HG02763 (cell line): ENCODE measurements around the gene SNRNP40.

Experiments
- ATAC-seq: cut with Tn5 transposase; IDR thresholded peaks from one replicate; pipeline ENCODE4 v1.9.1; 2021; ENCODE audit warnings: mild to moderate bottlenecking, moderate library complexity; ENCODE audit not compliant: unreplicated experiment

Gene SNRNP40

DNA sequence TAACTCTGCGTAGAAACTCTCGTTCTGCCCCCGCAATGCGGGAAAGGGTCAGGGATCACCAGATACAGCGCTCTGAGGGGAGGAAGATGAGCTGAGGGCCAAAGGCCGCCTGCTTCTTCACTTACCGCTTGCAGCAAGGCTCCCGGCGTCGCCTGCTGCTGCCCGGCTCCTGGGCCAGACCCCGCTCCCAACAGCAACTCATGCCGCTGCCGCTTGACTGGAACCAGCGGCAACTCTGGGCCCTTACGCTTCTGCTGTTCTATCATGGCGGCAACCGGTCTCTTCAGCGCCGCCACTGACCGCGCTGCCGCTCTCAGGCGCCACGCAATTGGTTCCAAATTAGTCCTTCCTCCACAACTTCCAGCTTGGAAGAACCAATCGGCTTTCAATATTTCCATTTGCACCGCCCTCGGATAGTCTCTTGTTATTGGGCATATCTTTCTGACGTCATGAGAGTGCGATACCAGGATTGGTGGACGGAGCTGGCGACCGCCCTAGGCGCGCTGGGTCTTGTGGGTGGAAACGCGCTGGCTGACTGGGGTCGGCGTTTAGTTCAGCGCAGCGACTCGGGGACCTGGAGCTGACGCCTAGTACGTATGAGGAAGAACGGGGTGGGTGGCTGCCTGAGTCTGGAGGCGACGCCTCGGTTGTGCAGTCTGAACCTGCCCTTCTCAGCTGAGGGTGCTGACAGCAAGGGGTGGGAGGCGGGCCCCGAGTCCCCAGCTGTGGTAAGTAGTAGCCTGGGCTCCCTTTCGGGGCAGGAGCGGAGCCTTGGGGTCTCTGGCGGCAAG lies at the start of gene SNRNP40, which contains the start of gene ZCCHC17:
Gene SNRNP40 (minus strand): TSS at position 303 of the 791 bp plus-strand sequence. CDS start 37 bp downstream, at position 266.
Gene ZCCHC17 (plus strand): TSS at position 547 of the 791 bp plus-strand sequence. CDS start 13,067 bp downstream, outside the sequence.
- peak; percentile 94 for ATAC-seq

DNA sequence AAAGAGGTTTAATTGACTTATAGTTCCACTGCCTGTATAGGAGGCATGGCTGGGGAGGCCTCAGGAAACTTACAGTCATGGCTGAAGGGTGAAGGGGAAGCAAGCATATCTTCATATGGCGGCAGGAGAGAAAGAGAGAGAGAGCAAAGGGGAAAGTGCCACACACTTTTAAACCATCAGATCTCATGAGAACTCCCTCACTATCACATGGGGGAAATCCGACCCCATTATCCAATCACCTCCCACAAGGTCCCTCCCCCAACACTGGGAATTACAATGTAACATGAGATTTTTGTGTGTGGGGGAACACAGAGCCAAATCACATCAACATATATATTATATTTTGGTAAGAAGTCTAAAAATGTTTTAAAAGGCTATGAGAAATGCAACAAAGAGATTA lies 49.0 kb upstream of the SNRNP40 start:
- no peak for ATAC-seq

DNA sequence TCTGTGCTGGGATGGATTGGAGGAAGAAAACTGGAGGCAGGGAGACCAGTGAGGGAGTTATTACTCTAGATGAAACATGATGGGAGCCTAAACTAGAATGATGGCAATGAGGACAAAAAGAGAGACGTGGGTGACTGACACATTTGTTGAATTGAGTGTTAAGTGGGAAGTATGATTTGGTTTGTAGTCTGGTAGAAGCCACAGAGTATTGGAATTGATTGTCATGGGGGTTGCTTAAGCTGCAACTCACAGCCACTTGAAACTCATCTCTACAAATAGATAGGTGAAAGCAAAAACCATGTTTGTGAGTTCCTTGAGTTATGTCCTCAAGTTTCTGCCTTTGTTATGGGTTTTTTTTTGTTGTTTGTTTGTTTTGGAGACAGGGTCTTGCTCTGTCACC lies 47.9 kb upstream of the SNRNP40 start:
- ATAC-seq, result no peak

DNA sequence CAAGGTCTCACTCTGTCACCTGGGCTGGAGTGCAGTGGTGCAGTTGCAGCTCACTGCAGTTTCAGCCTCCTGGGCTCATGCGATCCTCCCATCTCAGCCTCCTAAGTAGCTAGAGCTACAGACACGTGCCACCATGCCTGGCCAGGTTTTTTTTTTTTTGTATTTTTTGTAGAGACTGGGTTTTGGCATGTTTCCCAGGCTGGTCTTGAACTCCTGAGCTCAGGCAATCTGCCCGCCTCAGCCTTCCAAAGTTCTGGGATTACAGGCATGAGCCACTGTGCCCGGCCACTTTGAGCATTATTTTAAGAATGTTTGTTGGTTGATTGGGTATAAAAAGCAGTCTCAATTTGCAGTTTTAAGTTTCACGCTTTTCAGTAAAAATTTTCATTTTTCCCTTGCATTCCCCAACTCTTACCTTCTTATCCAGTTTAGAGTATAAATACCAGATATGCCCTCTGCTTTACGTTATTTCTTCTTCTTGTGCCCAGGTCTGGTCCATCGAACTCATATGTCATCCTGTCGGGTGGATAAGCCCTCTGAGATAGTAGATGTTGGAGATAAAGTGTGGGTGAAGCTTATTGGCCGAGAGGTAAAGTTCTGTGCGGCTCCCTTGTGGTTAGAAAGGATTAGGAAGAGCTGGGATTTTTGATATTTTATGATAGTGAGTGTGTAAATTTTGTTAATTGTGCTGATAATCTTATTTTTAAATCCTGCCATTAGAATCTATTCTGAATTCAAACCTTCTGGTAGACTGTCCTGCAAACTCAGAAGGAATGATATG lies 40.3 kb upstream of the SNRNP40 start:
- no peak for ATAC-seq

DNA sequence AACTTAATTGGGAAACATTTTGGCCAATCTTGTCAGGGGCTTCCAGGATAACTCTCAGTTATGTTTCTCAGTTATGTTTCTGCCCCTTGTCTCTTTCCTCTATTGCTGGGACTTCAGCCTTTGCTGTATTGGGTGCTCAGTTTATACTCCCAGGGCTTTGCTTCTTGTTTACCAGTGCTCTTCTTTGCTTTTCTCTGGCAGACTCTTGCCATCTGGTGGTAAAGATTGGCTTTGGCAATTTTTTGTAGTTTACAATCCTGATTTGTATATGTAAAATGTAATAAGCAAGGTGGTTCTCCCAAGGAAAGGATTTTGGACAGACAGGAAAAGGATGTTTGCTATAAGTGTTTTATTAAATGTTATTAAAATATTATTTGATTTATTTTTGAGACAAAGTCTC lies 38.4 kb upstream of the SNRNP40 start:
- ATAC-seq, result no peak

DNA sequence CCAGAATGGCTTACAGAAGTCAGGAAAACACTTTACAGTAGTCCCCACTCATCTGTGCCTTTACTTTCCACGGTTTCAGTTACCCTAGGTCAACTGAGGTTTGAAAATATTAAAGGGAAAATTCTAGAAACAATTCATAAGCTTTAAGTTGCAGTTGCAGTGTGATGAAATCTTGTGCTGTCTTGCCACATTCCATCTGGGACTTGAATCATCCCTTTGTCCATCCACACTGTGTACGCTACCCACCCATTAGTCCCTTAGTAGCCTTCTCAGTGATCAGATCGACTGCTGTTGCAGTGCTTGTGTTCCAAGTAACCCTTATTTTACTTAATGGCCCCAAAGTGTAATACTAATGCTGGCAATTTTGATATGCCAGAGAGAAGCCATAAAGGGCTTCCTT lies 30.8 kb upstream of the SNRNP40 start:
- ATAC-seq, result no peak

DNA sequence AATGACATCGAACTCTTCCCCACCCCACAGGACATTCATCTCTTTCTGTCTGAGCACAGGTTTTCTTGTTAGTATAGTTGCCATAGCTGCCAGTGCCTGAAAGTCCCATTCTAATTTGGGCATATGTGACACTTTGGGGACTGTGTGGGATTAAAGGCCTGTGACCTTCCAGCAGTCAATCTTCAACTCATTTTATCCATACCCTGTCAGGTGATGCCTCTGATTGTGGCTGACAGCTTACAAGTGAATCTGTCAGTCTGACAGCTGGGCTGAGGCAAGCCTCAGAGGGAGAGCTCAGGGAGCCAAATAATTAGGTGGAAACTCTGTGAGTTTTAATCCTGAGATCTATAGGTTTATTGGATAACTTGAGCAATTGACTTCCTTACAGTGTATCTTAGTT lies 29.9 kb upstream of the SNRNP40 start:
- ATAC-seq, result no peak

DNA sequence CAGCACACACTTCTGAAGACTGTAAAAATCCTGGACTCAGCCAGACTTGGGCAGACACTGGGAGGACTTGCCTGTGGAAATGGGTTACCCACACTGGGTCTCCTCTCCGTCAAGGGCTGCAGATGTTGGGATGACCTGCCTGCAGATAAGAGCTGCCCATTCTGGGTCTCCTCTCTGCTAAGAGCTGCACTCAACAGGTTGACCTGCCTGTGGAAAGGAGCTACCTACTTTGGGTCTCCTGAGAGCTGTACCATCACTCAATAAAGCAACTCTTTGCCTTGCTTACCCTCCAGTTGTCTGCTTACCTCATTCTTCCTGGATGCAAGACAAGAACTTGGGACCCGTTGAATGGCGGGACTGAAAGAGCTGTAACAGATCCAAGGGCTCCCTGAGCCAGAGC lies 28.4 kb upstream of the SNRNP40 start:
- no peak for ATAC-seq

DNA sequence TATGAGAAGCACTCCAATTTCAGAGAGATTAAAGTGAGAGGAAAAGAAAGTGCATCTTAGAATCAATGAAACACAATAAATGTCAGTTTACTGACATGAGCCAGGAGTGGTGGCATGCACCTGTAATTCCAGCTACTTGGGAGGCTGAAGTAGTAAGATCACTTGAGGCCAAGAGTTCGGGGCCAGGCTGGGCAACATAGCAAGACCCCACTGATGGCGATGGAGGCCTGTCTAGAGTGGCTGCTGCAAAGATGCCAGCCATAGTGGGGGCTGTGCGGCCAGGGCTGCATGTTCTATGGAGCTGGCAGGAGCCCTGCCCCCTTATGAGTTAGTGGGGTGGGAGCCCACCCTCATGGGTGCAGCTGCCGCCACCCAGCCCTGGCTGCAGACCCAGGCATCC lies 27.5 kb upstream of the SNRNP40 start:
- no peak for ATAC-seq

DNA sequence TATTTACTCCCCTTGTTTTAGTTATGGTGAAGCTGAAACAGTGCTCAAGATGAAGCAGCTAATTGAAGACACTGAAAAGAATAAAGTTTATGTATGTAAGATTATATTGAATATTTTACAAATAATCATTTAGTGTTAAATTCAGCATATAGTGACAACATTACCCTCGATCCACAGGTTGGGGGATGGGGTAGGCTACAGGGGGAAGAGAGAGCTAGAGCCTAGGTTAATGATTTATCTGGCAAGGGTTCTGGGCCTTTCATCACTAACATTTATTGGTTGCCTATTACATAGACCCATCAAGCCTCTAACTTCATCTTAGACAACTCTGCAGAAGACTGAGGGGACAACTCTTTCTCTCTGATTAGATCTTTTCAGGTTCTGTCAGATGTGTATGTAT lies 21.6 kb upstream of the SNRNP40 start:
- ATAC-seq, result no peak

DNA sequence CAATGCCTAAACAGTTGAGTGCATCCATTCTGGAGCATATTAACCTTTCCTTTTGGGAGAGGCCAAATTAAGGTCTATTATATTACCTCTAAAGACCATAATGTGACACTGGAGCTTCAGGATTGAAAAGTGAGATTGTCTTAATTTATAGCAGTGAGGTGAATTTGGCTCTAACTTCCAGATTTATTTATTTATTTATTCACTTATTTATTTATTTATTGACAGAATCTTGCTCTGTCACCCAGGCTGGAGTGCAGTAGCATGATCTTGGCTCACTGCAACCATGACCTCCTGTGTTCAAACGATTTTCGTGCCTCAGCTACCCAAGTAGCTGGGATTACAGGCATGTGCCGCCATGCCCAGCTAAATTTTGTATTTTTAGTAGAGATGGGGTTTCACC lies 19.3 kb upstream of the SNRNP40 start:
- ATAC-seq, result no peak

DNA sequence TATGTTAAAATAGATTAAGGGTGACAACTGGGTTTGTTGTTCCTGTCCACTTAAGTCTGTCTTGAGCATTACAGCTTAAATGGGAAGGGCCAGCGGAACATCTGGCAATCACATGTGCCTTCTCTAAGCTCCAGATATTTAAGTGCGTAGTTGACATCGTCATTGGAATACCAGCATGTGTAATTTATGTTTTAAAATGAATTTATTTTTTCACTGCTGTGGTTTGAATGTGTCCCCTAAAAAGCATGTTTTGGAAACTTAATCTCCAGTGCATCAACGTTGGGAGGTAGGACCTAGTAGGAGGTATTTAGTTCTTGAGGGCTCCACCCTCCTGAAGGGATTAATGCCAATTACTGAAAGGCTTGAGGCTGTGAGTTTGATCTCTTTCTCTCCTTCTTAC lies 13.6 kb upstream of the SNRNP40 start:
- no peak for ATAC-seq

DNA sequence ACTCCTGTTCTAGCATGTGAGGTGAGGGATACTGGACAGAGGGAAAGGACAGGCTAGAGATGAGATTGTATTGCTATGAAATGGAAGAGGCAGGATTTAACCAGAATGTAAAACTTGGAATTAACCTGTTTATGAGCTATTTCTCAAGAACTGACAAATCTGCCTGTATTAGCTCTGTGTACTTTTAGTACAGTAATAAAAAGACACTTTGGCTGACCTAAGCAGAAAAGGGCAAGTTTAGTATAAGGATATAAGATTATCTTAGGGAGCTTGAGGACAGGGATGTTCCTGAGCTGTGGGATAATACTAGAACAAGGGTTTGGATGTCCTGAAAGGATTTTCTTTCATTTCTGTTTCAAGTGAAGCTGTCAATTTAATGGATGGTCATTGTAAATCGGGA lies 11.4 kb upstream of the SNRNP40 start:
- no peak for ATAC-seq

DNA sequence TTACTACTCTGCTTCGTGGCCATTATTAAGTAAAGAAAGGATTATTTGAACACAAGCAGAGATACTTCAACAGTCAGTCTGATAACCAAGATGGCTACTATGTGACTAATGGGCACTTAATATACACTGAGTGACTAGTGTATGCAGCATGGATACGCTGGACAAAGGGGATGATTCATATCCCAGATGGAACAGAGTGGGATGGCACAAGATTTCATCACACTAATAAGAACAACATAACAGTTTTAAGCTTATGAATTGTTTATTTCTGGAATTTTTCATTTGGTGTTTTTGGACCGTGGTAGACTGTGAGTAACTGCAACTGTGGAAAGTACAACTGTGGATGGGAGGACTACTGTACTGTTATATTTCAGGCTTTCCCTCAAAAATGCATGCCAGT lies 9.7 kb upstream of the SNRNP40 start:
- no peak for ATAC-seq

DNA sequence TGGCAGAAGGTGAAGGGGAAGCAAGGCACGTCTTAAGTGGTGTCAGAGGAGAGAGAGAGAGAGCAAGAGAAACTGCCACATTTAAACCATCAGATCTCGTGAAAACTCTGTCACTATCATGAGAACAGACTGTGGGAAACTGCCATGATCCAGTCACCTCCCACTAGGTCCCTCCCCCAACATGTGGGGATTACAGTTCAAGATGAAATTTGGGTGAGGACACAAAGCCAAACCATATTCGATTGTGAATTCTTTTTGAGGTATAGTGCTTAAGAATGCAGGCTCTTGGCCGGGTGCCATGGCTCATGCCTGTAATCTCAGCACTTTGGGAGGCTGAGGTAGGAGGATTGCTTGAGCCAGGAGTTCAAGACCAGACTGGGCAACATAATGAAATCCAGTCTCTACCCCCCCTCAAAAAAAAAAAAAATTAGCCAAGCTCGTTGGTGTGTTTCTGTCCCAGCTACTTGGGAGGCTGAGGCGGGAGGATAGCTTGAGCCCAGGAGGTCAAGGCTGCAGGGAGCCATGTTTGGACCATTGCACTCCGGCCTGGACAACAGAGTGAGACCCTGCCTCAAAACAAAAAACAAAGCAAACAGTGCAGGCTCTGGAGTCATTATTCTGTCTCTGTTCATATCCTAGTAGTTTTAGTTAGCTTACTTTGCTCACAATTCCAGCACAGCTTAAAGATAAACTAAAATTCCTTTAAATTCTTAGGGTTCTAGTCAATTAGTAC lies 6.3 kb upstream of the SNRNP40 start:
- ATAC-seq, result no peak

DNA sequence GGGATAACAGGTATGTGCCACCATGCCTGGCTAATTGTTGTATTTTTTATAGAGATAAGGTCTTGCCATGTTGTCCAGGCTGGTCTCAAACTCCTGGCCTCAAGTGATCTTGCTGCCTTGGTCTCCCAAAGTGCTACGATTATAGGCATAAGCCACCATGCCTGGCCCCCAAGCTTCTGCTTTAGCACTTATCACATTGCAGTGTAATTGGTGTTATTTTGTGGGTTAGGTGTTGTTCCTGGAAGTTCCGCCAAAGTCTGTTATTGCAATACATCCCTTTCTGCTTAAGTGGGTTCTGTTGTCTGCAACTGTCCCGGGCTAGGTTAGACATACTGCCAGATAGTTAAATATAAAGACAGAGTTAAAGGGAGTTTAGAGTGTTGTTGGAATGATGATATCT lies 3.6 kb upstream of the SNRNP40 start:
- no peak for ATAC-seq

DNA sequence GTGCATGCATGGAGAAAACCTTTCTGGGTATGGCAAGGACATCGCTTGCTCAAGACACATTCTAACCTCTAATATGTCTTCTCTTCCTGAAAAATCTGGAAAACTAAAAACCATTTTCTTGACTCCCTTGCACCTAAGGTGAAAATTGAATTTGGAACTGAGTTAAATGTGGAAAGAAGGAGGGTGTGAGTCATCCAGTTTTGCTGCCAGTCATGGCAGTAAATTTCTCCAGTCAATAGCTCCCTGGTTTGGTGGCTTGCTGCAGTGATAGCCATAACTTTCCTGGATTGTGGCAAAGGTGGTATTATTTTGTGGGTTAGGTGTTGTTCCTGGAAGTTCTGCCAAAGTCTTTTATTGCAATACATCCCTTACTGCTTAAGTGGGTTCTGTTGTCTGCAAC lies 2.8 kb upstream of the SNRNP40 start:
- no peak for ATAC-seq

DNA sequence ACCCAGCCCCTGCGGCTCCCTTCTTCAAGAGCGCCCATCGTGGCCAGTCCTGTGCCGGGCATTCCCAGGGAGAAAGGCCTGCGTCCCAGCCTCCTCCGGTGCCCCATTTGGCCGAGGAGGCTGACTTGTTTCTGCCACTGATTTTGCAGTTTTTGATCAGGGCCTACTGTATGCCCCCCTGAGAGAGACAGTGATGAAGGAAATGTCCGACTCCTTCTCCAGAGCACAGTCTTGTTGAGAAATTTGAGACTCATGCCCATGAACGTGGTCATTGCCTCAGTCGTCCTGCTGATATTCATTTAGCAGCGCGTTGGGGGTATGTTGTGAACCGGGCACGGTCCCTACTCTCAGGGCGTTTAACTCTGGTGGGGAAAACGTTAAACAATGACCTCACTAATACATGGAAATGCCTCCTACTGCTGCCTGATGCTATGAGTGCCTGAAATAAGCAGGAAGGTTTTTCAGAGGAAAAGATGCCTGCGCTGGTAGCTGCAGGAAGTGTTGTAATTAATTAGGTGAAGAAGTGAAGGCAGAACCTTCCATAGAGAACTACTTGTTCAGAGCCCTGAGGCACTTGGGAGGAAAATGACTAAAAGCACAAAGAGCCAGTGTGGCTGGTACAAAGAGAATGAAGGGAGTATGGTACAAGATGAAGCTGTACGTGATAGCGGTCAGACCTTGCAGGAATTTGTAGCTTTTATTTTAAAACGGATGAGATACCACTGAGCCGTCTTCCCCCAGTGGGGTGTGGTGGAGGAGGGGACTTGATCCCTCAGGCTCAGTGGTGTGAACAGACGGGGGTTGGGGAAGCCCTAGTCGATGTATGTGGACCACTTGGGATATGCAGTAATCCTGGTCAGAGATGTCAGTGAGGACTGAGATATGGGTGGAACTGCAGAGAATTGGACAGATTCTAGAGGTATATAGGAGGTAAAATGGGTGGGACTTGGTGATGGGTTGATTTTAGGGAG lies 974 bp upstream of the SNRNP40 start:
- no peak for ATAC-seq

DNA sequence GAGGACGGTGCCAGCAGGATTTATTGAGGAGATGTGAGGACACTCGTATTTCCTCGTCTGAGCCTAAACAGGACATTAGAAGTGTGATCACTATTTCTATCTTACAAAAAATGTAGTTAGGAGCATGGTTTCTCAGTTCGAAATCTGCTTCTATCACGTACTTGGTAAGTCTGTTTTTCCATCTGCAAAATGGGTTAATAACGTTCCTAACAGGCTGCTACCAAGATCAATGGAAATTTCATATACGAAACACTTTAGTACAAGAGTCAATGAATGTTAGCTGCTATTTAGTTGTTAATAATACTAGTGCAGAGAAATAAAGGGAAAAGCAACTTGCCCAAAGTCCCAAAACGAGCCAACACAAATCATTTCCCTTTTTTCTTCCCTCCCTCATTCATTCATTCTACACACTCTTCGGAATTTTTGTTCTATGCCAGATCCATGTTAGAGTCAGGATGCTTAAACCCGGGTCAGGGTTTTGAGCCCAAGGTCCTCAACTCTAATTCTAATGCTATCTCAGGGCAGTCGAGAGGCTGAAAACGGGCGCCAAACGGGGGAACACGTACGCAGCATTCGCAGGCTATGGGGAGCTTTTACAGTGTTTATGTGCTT lies 608 bp downstream of the SNRNP40 start:
- no peak for ATAC-seq

DNA sequence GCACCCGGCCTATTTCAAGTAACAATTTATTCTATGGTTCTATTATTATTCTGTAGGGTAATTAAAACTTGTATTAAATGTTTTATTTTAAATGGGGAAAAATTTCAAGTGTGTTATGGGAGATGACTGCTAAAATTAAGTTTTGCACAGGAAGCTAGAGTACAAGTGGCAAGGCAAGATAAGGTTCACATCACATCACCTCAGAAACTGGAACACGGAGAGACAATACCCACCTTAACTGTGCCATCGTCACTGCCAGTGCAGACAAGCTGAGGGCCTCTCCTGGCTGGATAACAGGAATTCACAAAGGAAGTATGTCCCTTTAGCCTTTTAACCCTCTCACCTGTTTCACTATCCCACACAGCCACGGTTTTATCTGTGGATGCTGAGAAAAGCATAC lies 7.6 kb downstream of the SNRNP40 start:
- ATAC-seq, result no peak
